Adipose tissue (tissue), 3 donors: ENCODE results near the gene ANTXRL. TPM values are rescaled to one million over a fixed set of nuclear protein-coding genes. Genes with fewer than 3 reads are reported as not detected.
"Not testable (repeated sequence)": the region's sequence is repeated elsewhere in the genome, so short reads cannot be mapped to it uniquely, and the experiment has no call there.

Experiments used
- H3K27ac ChIP-seq: one replicate; pipeline ENCODE4 v1.5.1; 2013; ENCODE audit warnings: low read depth, low read length
- WGBS, 3 donors: extraction: QIAGEN DNeasy Blood & Tissue Kit; methylation state at CpG; one replicate each; pipeline ENCODE4 v1.1.7; 2013; 5-methylcytosine and 5-hydroxymethylcytosine counted together
- polyA plus RNA-seq, 3 donors: library from polyadenylated mRNA; stranded (reverse); fragments of 200-250 nt; gene quantifications; one replicate each; pipeline ENCODE4 v1.2.3, GENCODE V29; 2013
- donor health status: healthy with polysubstance abuse.
- donor health status: Bipolar disorder and iron deficiency.
- donor health status: healthy.

Gene ANTXRL
- polyA plus RNA-seq, 3 donors, result 1.9 TPM; not detected in 2

DNA sequence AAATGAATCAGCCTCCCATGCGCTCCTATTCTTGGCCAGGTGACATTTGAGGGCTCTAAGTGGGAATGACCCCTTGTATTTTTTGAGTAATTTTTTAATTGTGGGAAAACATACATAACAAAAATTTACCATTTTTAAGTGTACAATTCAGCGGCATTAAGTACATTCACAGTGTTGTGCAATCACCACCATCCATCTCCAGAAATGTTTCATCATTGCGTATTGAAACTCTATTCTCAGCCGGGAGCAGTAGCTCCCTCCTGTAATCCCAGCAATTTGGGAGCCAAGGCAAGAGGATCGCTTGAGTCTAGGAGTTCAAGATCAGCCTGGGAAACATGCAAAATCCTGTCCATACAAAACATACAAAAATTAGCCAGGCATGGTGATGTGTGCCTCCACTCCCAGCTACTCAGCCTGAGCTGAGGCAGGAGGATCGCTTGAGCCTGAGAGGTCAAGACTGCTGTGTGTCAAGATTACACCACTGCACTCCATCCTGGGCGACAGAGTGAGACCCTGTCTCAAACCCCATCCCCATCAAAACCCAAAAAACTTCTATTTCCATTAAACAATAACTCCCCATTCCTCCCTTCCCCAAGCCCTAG lies 2.5 kb downstream of the ANTXRL start:
- no peak overlapping the region for H3K27ac ChIP-seq
- 76 to 87% (median 77%) methylated on average over 7 of the region's 7 CpGs for WGBS, 3 donors

DNA sequence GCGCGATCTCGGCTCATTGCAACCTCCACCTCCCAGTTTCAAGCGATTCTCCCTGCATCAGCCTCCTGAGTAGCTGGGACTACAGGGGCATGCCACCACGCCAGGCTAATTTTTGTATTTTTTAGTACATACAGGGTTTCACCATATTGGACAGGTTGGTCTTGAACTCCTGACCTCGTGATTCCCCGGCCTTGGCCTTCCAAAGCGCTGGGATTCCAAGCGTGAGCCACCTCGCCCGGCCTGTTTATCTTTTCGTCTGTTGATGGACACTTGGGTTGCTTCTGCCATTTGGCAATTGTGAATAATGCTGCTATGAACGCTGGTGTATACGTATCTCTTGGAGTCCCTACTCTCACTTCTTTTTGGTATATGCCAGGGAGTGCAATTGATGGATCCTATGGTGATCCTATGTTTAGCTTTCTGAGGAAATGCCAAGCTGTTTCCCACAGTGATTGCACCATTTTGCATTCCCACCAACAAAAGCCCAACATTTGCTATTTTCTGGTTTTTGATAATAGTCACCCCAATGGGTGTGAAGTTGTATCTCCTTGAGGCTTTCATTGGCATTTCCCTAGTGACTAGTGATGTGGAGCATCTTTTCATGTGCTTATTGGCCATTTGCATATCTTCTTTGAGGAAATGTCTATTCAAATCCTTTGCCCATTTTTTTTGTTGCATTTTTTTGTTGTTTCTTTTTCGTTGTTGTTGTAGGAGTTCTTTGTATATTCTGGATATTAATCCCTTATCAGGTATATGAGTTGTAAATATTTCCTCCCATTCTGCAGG lies 3.5 kb downstream of the ANTXRL start:
- 89 to 97% (median 96%) methylated on average over 15 of the region's 15 CpGs for WGBS, 3 donors
- no peak overlapping the region for H3K27ac ChIP-seq

DNA sequence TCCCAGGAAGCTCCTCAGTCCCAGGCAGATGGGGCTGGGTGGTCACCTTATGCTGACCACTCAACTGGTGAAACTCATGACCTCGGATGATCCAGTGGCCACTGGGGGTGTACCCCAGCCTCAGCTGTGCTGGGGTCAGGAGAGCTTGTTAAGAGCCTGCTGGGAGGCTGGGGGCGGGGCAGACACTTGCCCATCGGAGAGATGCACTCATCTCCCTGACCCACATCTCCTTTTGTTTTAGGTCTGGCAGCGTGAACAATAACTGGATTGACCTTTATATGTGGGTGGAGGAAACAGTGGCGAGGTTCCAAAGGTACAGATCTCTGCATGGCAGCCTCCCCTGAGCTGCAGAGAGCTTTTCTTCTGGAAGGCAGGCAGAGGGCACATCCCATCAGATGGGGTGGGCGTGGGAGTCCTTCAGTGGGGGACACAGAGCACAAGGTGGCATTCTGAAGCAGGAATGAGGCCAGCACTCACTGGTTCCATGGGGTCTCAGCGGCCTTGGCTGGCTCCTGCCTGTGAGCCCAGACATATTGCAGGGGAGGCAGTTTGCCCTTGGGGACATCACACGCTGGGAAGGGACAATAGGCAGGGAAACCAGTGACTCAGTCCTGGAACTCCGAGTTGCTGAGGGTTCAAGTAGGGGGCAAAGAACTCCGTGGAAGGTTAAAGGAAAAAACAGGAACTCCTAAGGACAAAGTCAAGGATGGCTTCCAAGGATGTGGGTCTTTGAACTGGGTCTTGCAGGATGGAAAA lies 5.2 kb downstream of the ANTXRL start:
- 51 to 65% (median 60%) methylated on average over 10 of the region's 10 CpGs for whole genome bisulfite sequencing, 3 donors
- H3K27ac ChIP-seq, result no peak overlapping the region

DNA sequence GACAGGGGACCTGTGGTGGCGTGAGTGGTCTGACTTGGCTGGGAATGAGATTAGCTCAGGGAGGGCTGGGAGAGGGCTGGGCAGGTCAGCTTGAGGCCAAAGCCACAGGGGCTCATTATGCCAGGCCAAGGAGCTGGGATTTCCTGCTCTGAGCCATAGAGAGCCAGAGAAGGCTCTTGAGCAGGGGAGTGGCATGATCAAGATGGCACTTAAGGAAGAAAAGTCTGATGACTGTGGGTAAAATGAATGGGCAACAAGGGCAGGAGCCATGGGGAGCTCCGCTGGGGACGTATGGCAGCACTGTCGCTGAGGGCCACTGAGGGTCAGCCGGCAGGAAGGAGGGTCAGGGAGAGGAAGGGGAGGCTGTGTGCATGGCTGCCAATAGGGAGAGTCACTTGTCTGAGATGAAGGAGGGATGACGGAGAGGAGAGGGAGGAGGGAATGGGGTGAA lies 5.8 kb downstream of the ANTXRL start:
- H3K27ac ChIP-seq, result no peak overlapping the region

DNA sequence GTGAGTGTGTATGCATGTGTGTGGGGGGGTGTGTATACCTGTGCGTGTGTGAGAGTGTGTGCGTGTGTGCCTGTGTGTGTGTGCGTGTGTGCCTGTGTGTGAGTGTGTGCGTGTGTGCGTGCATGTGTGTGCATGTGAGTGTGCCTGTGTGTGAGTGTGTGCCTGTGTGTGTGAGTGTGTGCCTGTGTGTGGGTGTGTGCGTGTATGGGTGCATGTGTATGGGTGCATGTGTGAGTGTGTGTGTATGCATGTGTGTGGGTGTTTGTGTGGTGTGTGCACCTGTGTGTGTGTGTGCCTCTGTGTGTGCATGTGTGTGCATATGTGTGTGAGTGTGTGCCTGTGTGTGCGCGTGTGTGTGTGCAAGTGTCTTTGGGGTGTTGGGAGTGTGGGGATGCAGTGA lies 6.4 kb downstream of the ANTXRL start:
- WGBS, 3 donors, result 75 to 87% (median 78%) methylated on average over 8 of the region's 8 CpGs

More for the DNA sequence above, 5.8 kb downstream of the ANTXRL start:
- 58 to 70% (median 67%) methylated on average over 6 of the region's 6 CpGs for WGBS, 3 donors

DNA sequence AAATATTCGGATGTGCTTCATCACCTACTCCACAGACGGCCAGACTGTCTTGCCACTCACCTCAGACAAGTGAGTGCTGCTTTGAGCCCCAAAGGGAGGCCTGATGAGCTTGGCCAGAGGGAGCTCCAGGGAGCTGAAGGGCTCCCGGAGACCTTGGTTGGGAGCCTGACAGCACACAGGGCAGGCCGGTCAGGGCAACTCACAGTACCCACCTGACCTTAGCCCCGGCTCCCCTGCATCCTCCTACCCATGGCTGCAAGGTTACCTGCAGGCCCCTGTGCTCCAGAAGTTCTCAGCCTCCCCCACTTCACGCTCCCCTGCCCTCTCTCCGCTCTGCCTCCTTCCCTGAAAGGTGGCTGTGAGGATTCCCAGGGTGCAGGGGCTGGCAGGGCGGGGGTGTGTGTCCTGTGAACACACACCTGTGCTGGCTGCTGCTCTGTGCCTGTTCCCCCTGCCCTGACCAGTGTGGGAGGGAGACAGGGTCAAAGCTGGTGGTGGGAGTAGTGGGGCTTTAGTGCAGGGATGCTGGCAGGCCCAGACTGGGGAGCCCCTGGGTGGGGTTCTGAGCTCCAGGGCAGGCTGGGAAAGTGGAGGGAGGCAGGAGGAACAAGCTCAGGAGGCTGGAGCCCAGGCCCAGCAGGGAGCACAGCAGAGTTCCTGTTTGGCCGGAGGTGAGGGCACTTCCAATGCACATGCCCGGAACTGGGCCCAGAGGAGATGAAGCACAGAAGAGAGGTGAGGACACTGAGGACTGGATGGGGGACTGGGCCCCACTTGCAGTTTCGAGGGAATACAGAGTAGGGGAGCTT lies 7.2 kb downstream of the ANTXRL start:
- no peak overlapping the region for H3K27ac ChIP-seq
- WGBS, 3 donors, result 85 to 87% (median 85%) methylated on average over 11 of the region's 11 CpGs

More for the DNA sequence above, 6.4 kb downstream of the ANTXRL start:
- H3K27ac ChIP-seq, result no peak overlapping the region

DNA sequence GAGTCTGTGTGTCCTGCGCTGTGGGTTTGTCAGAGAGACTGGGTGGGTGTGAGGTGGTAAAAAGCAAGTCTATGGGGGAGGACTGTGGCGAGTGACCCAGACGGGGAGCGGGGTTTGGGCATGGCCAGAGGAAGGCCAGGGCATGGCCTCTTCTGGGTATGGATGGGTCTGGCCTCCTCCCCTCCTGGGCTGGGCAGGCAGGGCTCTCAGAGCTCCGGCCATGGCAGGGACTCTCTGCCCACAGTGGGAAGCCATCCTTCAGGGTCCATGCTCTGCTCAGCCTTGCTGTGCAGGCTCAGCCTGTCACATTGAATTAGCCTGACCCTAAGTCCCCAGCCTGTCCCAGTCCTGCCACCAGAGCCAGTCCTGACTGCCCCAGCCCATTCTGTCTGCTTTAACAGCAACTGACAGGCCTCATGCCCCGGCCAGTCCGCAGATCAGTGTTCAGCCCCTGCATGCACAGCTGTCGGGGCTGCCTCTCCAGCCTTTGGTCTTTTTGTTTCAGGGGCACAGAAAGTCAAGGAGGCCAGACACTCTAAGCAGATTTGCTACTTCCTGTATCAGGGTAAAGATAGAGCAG lies 7.9 kb downstream of the ANTXRL start:
- 96 to 100% (median 97%) methylated on average over 7 to 8 of the region's 8 CpGs for WGBS, 3 donors
- no peak overlapping the region for H3K27ac ChIP-seq

DNA sequence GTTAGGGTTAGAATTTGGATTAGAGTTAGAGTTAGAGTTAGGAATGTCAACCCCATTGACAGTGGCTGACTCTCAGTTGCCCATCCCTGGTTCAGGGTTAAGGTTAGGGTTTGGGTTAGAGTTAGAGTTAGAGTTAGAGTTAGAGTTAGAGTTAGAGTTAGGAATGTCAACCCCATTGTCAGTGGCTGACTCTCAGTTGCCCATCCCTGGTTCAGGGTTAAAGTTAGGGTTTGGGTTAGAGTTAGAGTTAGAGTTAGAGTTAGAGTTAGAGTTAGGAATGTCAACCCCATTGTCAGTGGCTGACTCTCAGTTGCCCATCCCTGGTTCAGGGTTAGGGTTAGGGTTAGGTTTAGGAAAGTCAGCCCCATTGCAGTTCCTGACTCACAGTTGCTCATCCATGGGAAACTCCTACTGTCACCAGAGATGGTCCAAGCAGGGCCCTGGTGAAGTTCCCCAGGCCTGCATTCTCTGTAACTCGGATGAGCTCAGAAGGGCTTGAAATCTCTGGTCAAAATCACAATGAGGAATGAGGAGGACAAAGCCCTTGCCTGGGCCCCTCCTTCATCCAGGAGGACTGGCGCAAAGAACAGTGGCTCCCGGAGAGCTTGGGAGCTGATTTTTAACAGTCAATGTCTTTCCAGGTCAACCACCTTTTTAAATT lies 8.7 kb downstream of the ANTXRL start:
- 58 to 85% (median 63%) methylated on average over 3 of the region's 3 CpGs for WGBS, 3 donors

DNA sequence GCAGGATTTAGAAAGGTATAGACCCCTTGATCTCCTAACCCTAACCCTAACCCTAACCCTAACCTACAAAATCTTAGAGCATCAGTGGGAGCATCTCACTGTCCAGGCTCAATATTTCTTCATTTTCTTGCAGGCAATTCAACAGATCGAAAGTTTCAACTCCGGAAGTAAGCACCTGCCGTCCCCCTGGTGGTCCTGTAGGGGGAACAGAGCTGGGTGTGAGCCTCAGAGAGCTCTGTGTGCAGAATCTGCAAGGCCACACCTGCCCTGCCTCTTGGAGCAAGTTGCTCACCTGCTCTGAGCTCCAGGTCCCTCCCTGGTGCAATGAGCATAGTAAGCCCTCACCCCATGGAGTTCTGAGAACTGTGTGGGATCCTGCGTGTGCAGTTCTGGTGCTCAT lies 9.3 kb downstream of the ANTXRL start:
- 60 to 82% (median 77%) methylated on average over 4 of the region's 4 CpGs for WGBS, 3 donors
- not testable (repeated sequence) for H3K27ac ChIP-seq

More for the DNA sequence above, 8.7 kb downstream of the ANTXRL start:
- H3K27ac ChIP-seq, result not testable (repeated sequence)

DNA sequence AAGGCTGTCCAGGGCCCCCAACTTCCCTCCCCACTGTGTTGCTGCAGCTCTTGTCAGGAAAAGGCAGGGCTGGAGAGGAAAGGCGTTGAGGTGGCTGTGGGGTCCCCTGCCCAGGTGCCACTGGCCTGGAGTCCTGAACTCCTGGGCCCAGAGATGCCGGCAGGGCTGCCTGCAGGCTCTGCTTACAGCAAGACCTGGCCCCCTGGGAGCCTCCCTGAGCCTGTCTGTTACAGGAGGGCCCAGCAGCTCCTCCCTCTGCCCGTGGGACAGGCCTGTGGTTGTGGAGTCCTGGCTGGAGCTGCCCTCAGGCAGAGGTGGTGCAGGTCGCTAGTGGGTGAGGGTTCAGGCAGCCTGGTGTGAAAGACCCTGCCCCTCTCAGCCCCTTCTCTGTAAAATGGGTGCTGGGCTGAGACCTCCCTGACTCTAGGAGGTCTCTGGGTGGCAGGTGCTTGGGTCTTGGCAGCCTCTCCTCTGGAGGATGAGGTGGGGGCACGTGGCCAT lies 9.9 kb downstream of the ANTXRL start:
- H3K27ac ChIP-seq, result no peak overlapping the region
- 68 to 75% (median 68%) methylated on average over 5 of the region's 5 CpGs for WGBS, 3 donors

DNA sequence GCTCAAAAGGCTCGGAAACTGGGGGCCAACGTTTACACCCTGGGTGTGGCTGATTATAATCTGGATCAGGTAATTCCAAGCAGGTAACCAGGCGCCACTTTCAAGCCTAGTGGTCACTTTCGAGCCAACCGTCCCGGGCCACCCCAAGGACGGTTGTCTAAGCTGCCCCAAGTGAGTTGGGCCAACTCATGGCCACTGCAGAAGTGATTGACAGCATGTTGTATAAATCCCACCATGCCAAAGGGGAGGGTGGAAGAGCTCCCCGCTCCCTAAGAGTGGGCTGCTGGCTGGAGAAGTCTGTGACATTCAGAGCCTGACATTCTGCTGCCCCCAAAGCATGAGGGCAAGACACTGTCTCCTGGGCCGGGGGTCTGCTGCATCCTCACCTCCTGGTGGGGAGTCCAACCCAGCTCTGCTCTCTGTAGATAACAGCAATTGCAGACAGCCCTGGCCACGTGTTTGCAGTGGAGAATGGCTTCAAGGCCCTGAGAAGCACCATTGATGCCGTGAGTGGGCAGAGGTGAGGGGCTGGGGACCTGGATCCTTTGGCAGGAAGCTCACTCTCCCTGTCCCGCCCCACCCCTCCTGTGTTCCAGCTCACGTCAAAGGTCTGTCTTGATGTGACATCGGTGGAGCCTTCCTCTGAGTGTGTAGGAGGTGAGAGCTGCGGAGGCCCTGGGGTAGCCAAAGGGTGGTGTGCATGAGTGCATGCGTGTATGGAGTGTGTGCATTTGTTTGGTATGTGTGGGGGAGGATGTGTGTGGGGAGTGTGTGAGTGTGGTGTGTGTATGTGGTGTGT lies 10.8 kb downstream of the ANTXRL start:
- WGBS, 3 donors, result 80 to 82% (median 80%) methylated on average over 16 of the region's 16 CpGs
- no peak overlapping the region for H3K27ac ChIP-seq

DNA sequence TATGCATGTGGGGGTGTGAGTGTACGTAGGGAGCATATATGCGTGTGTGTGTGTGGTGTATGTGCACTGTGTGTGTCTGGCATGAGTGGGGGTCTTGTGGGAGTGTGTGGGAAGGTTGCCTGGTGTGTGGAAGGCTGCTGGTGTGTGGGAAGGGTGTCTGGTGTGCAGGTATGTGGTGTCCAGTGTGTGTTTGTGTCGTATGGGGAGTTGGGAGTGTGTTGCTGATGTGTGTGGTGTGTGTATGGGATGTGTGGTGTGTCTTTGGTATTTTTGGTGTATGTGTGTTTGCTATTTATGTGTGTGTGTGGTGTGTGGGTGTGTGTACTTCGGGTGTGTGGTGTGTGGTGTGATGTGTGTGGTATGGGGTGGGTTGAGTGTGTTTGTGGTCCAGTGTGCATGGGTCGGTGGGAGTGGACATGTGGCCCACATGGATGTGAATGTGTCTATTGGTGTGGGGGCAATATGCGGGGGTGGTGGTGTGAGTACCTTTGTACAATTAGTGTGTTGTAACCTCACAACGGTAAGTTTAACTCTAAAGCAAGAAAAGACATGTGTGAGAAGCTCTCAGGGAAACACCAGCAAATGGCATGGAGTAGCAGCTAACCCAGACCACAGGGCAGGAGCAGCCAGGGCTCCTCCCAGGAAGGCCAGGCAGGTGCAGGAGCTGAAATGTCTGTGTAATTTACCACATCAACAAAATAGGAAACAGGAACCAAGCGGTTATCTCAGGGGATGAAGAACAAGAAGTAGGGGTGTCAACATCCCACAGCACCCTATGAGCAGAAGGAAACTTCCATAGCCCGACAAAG lies 11.9 kb downstream of the ANTXRL start:
- no peak overlapping the region for H3K27ac ChIP-seq
- 63 to 77% (median 74%) methylated on average over 9 of the region's 9 CpGs for WGBS, 3 donors

DNA sequence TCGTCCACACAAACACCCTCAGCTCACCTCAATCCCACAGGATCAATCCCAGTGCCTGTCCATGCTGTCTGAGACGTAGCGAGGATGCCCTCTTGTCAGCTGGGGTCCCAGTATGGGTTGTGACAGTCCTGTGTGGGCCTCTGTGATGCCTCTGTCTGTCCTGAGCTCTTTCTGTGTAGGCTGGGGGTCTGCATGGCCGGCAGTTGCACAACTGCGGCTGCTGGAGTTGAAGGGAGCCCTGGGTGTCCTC lies 12.4 kb downstream of the ANTXRL start:
- H3K27ac ChIP-seq, result no peak overlapping the region
- WGBS, 3 donors, result 52 to 85% (median 63%) methylated on average over 5 of the region's 5 CpGs

DNA sequence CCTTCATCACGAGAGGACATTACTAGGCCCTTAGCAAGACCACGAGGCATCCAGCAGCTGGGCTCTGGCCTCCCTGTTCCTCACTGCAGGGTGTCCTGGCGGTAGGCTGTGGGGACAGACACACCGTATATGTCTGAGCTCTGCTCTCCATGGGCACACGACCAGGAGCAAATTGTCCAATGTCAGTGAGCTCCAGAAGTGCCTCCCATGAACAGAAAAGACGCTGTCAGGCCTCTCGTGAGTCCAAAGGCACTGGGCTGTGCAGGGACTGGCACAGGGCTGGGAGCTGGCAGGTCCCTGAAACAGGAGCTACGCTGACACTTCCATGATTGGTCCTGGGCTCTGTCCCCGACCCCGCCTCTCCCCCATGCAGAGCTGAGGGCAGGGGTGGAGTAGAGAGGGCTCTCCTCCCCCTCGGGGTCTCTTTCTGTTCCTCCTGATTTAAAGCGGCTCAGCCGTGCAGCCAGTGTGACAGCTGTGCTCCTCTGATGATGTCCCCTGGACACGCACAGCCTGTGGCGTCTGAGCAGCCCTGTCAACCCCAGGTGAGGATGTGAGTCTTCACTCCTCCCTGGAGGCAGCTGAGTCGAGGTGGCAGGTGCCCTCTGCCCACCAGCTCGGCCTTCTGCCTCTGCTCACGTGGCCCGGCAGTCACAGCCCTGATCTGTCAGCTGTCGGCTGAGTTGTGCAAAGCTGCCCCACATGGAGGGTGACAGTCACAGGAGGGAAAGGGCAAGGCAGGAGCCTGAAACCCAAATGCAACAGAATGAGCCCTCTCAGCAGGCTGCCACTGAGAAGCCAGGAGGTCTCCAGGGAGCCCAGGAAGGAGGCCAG lies 13.0 kb downstream of the ANTXRL start:
- no peak overlapping the region for H3K27ac ChIP-seq
- WGBS, 3 donors, result 61 to 76% (median 65%) methylated on average over 18 to 20 of the region's 20 CpGs

DNA sequence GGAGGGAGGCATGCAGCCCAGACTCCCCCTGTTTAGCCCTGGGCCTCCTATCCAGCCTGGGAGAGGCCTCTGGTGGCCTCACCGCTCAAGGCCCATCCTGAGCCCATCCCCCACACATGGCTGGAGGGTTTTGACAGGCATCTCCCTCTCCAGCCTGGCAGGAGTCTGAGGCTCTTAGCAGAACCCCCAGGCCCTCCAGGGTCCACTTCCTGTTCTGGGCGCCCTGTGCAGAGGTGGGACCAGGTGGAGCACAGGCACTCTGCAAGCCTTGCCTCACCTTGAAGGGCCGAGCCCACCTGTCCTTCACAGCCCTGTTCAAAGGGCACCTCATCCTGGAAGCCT lies 13.5 kb downstream of the ANTXRL start:
- H3K27ac ChIP-seq, result not testable (repeated sequence)
- 50 to 93% (median 64%) methylated on average over 2 to 3 of the region's 3 CpGs for WGBS, 3 donors
